Measurements from ENCODE around the gene OR52D1. TPM values are rescaled to one million over a fixed set of nuclear protein-coding genes. Genes with fewer than 3 reads are reported as not detected.

OR52D1 gene
- total RNA-seq, 1 experiment from 2014 or later: not detected

- Histone ChIP-seq H3K4me1 (no peaks in the 10 kb centered on the region), H3K9me3 (no peaks in the 10 kb centered on the region), H3K4me3 (ENCODE audit: low read depth, low read length) (no peak overlapping the region), H3K36me3 (ENCODE audit: control insufficient read depth, insufficient read depth, low read length) (no peaks in the 10 kb centered on the region), H3K27me3 (replicated peaks; ENCODE audit: control insufficient read depth, insufficient read depth, low read length) (no peaks in the 10 kb centered on the region; the same call in 1 of the 2 replicates)
- ChIA-PET POLR2A (no interaction called here), CTCF (no interaction called here)
- Mint-ChIP-seq H3K36me3 (ENCODE audit: insufficient read depth, unreplicated experiment) (no peaks in the 10 kb centered on the region), H3K27me3 (ENCODE audit: insufficient read depth, unreplicated experiment) (peaks cover 5% of the 10 kb centered on the region), H3K9me3 (ENCODE audit: unreplicated experiment) (no peaks in the 10 kb centered on the region), H3K4me3 (ENCODE audit: unreplicated experiment) (no peak overlapping the region), H3K4me1 (ENCODE audit: low read depth, unreplicated experiment) (no peaks in the 10 kb centered on the region), H3K27ac (ENCODE audit: unreplicated experiment) (no peak overlapping the region)
- no TSS peak for BruUV-seq (replicated peaks)
- DNase-seq: no peak
- intact Hi-C loops (cut with micrococcal nuclease; ENCODE audit: unreplicated experiment): no loop called here
- TF ChIP-seq CTCF (IDR thresholded peaks at IDR 0.05; ENCODE audit: insufficient read depth in 1 of 2, low read depth in 1 of 2, low read length in 1 of 2, severe bottlenecking in 1 of 2, unreplicated experiment in 1 of 2): no peak
These were observed 33.8 kb downstream of the OR52D1 start for GRCh38 chr11:5522308-5522707.

- Mint-ChIP-seq H3K36me3 (ENCODE audit: insufficient read depth, unreplicated experiment) (no peaks in the 10 kb centered on the region), H3K4me1 (ENCODE audit: low read depth, unreplicated experiment) (no peaks in the 10 kb centered on the region), H3K27me3 (ENCODE audit: insufficient read depth, unreplicated experiment) (peaks cover 8% of the 10 kb centered on the region), H3K9me3 (ENCODE audit: unreplicated experiment) (no peaks in the 10 kb centered on the region), H3K4me3 (ENCODE audit: unreplicated experiment) (no peak overlapping the region), H3K27ac (ENCODE audit: unreplicated experiment) (no peak overlapping the region)
- no TSS peak for BruUV-seq (replicated peaks)
- Histone ChIP-seq H3K27me3 (replicated peaks; ENCODE audit: control insufficient read depth, insufficient read depth, low read length) (no peaks in the 10 kb centered on the region; the same call in 1 of the 2 replicates), H3K9me3 (no peaks in the 10 kb centered on the region), H3K36me3 (ENCODE audit: control insufficient read depth, insufficient read depth, low read length) (no peaks in the 10 kb centered on the region), H3K4me1 (no peaks in the 10 kb centered on the region), H3K4me3 (ENCODE audit: low read depth, low read length) (no peak overlapping the region)
- TF ChIP-seq CTCF (IDR thresholded peaks at IDR 0.05; ENCODE audit: insufficient read depth in 1 of 2, low read depth in 1 of 2, low read length in 1 of 2, severe bottlenecking in 1 of 2, unreplicated experiment in 1 of 2): no peak
- intact Hi-C loops (cut with micrococcal nuclease; ENCODE audit: unreplicated experiment): no loop called here
- POLR2A ChIA-PET: no interaction called here
- no peak for DNase-seq
- CTCF ChIA-PET: no interaction called here
These were observed 36.3 kb downstream of the OR52D1 start for GRCh38 chr11:5524756-5525155.

- intact Hi-C loops (cut with micrococcal nuclease; ENCODE audit: unreplicated experiment): no loop called here
- H3K27me3 Mint-ChIP-seq (ENCODE audit: insufficient read depth, unreplicated experiment): peaks cover 14% of the 10 kb centered on the region
- Histone ChIP-seq H3K27me3 (replicated peaks; ENCODE audit: control insufficient read depth, insufficient read depth, low read length) (no peaks in the 10 kb centered on the region; the same call in 1 of the 2 replicates), H3K4me3 (ENCODE audit: low read depth, low read length) (no peak overlapping the region), H3K4me1 (no peaks in the 10 kb centered on the region), H3K36me3 (ENCODE audit: control insufficient read depth, insufficient read depth, low read length) (no peaks in the 10 kb centered on the region), H3K9me3 (no peaks in the 10 kb centered on the region)
- CTCF ChIA-PET: no interaction called here
- H3K27ac Mint-ChIP-seq (ENCODE audit: unreplicated experiment): no peak overlapping the region
- no peaks in the 10 kb centered on the region for H3K9me3 Mint-ChIP-seq (ENCODE audit: unreplicated experiment)
- no peak overlapping the region for H3K4me3 Mint-ChIP-seq (ENCODE audit: unreplicated experiment)
- no TSS peak for BruUV-seq (replicated peaks)
- H3K36me3 Mint-ChIP-seq (ENCODE audit: insufficient read depth, unreplicated experiment): no peaks in the 10 kb centered on the region
- POLR2A ChIA-PET: no interaction called here
- no peaks in the 10 kb centered on the region for H3K4me1 Mint-ChIP-seq (ENCODE audit: low read depth, unreplicated experiment)
- no peak for TF ChIP-seq CTCF (IDR thresholded peaks at IDR 0.05; ENCODE audit: insufficient read depth in 1 of 2, low read depth in 1 of 2, low read length in 1 of 2, severe bottlenecking in 1 of 2, unreplicated experiment in 1 of 2)
- no peak for DNase-seq
These were observed 39.2 kb downstream of the OR52D1 start for GRCh38 chr11:5527716-5528115.
